Suppressor macrophage (primary cell): ENCODE measurements around the gene WDR7.

Source experiments
- DNase-seq, 4 experiments: peaks; one replicate each; pipeline ENCODE4 v3.0.0-alpha.2; 2020 to 2022

The WDR7 gene

GRCh38 chr18:57050310-57050949 is 399.3 kb downstream of the WDR7 start:
- DNase-seq: no peak

- DNase-seq: no peak
Measured at GRCh38 chr18:57051021-57051656, 400.0 kb downstream of the WDR7 start.

- no peak for DNase-seq
Measured at GRCh38 chr18:57051657-57052044, 400.5 kb downstream of the WDR7 start.

- no peak for DNase-seq
Measured at GRCh38 chr18:57052173-57052572, 401.0 kb downstream of the WDR7 start.

- no peak for DNase-seq
Measured at GRCh38 chr18:57052759-57053158, 401.6 kb downstream of the WDR7 start.

- DNase-seq: no peak
Measured at GRCh38 chr18:57054891-57055290, 403.7 kb downstream of the WDR7 start.

GRCh38 chr18:57057890-57058289 is 406.7 kb downstream of the WDR7 start:
- no peak for DNase-seq

GRCh38 chr18:57058734-57059133 is 407.6 kb downstream of the WDR7 start:
- no peak for DNase-seq

GRCh38 chr18:57059366-57059765 is 408.2 kb downstream of the WDR7 start:
- no peak for DNase-seq

GRCh38 chr18:57060814-57061213 is 409.7 kb downstream of the WDR7 start:
- no peak for DNase-seq

- DNase-seq: no peak
Measured at GRCh38 chr18:57062178-57062577, 411.0 kb downstream of the WDR7 start.

- DNase-seq: no peak
Measured at GRCh38 chr18:57062844-57063243, 411.7 kb downstream of the WDR7 start.

- DNase-seq: no peak
Measured at GRCh38 chr18:57063601-57064103, 412.5 kb downstream of the WDR7 start.

GRCh38 chr18:57073501-57074187 is 422.5 kb downstream of the WDR7 start:
- DNase-seq: peak in 1 of 4 experiments; percentile 21

- no peak for DNase-seq
Measured at GRCh38 chr18:57075716-57076400, 424.7 kb downstream of the WDR7 start.

GRCh38 chr18:57077005-57077765 is 426.0 kb downstream of the WDR7 start:
- no peak for DNase-seq

GRCh38 chr18:57077786-57078552 is 426.8 kb downstream of the WDR7 start:
- DNase-seq: peak; percentile 47 to 73 (median 71)

GRCh38 chr18:57078614-57079013 is 427.5 kb downstream of the WDR7 start:
- no peak for DNase-seq

GRCh38 chr18:57080479-57080878 is 429.3 kb downstream of the WDR7 start:
- peak in 2 of 4 experiments; percentile 20 to 28 for DNase-seq

- DNase-seq: peak in 1 of 4 experiments; percentile 30
Measured at GRCh38 chr18:57081899-57082298, 430.7 kb downstream of the WDR7 start.

GRCh38 chr18:57083485-57083884 is 432.3 kb downstream of the WDR7 start:
- no peak for DNase-seq
